Esophagus squamous epithelium (tissue), 4 donors: Measurements from ENCODE around the gene MMP14.

ENCODE experiments used
- CTCF ChIP-seq, 6 experiments: fragments of 450-650 bp in 4 of 6; fragments of 200-600 bp in 2 of 6; sonication (generic) in 2 of 6; IDR thresholded peaks; one replicate each; pipeline ENCODE4 v1.5.1; 2016 to 2019; ENCODE audit warnings: antibody characterized with exemption in 6 of 6, mild to moderate bottlenecking in 4 of 6, moderate library complexity in 4 of 6
- POLR2A ChIP-seq, 4 donors: fragments of 450-650 bp; IDR thresholded peaks; one replicate each; pipeline ENCODE4 v1.6.1; 2017; ENCODE audit warnings: antibody characterized with exemption in 4 of 4, mild to moderate bottlenecking in 4 of 4, moderate library complexity in 3 of 4

- TF ChIP-seq POLR2A (IDR thresholded peaks at IDR 0.05) (no peak), CTCF (IDR thresholded peaks at IDR 0.05) (peak; percentile 91 to 97 (median 94))
Observed at GRCh38 chr14:22852940-22853767, 16.8 kb downstream of the MMP14 start.
